HEK293 (cell line): Measurements from ENCODE around the gene PARD3B.

Source experiments
- SP2 ChIP-seq: fragments of 450-650 bp; formaldehyde crosslinking; IDR thresholded peaks from 2 replicates; pipeline ENCODE4 v1.5.1; 2016; ENCODE audit warnings: missing biosample characterization, missing genetic modification characterization
- YY1 ChIP-seq: fragments of 450-650 bp; formaldehyde crosslinking; IDR thresholded peaks from 2 replicates; pipeline ENCODE4 v1.5.1; 2018; ENCODE audit warnings: missing biosample characterization, missing genetic modification characterization
- ZNF274 ChIP-seq, 2 experiments: fragments of 200-500 bp in 1 of 2; fragments of 450-650 bp in 1 of 2; sonication (Bioruptor generic) in 1 of 2; formaldehyde crosslinking in 1 of 2; IDR thresholded peaks; 2 replicates each; pipeline versions ENCODE4 v1.5.1 to v1.6.1; 2014 to 2016; ENCODE audit warnings: borderline replicate concordance in 1 of 2, inconsistent platforms in 1 of 2, low read length in 1 of 2, missing biosample characterization in 1 of 2, missing genetic modification characterization in 1 of 2
- ZNF423 ChIP-seq: fragments of 450-650 bp; formaldehyde crosslinking; IDR thresholded peaks from 2 replicates; pipeline ENCODE4 v1.5.1; 2016; ENCODE audit warnings: missing biosample characterization, missing genetic modification characterization
- ZXDB ChIP-seq: fragments of 450-650 bp; formaldehyde crosslinking; IDR thresholded peaks from 2 replicates; pipeline ENCODE4 v1.5.1; 2016; ENCODE audit warnings: missing biosample characterization, missing genetic modification characterization
- TF ChIP-seq, protein P1 (sequence below): fragments of 450-650 bp; formaldehyde crosslinking; IDR thresholded peaks from 2 replicates; pipeline ENCODE4 v1.5.1; 2016; ENCODE audit warnings: missing biosample characterization, missing genetic modification characterization
- TF ChIP-seq, protein P2 (sequence below): fragments of 450-650 bp; formaldehyde crosslinking; IDR thresholded peaks from 2 replicates; pipeline ENCODE4 v1.5.1; 2016; ENCODE audit warnings: missing biosample characterization, missing genetic modification characterization
- TF ChIP-seq, protein P3 (sequence below): fragments of 450-650 bp; formaldehyde crosslinking; IDR thresholded peaks from 2 replicates; pipeline ENCODE4 v1.5.1; 2016; ENCODE audit warnings: missing biosample characterization, missing genetic modification characterization

DNA sequence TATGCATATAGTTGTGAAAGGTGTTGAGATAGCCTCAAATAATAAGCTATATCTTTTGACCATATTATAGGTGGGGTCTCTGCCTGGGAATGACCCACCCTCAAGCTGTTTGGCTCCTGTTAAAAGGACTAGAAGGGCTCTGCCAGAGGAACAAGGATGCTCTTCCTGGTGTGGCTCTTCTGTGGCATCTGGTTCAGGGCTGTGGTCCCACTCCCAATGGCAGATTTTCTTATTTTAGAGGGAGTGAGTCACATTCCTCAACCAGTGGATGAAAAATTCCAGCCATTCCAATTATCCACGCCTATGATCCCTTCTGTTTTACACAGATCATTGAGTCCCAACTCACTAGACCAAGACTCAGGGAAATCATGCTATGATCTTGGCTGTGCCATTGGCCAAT lies 119.9 kb downstream of the PARD3B start:
- TF ChIP-seq, protein P1, sequence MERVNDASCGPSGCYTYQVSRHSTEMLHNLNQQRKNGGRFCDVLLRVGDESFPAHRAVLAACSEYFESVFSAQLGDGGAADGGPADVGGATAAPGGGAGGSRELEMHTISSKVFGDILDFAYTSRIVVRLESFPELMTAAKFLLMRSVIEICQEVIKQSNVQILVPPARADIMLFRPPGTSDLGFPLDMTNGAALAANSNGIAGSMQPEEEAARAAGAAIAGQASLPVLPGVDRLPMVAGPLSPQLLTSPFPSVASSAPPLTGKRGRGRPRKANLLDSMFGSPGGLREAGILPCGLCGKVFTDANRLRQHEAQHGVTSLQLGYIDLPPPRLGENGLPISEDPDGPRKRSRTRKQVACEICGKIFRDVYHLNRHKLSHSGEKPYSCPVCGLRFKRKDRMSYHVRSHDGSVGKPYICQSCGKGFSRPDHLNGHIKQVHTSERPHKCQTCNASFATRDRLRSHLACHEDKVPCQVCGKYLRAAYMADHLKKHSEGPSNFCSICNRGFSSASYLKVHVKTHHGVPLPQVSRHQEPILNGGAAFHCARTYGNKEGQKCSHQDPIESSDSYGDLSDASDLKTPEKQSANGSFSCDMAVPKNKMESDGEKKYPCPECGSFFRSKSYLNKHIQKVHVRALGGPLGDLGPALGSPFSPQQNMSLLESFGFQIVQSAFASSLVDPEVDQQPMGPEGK: no peak
- TF ChIP-seq, protein P2, sequence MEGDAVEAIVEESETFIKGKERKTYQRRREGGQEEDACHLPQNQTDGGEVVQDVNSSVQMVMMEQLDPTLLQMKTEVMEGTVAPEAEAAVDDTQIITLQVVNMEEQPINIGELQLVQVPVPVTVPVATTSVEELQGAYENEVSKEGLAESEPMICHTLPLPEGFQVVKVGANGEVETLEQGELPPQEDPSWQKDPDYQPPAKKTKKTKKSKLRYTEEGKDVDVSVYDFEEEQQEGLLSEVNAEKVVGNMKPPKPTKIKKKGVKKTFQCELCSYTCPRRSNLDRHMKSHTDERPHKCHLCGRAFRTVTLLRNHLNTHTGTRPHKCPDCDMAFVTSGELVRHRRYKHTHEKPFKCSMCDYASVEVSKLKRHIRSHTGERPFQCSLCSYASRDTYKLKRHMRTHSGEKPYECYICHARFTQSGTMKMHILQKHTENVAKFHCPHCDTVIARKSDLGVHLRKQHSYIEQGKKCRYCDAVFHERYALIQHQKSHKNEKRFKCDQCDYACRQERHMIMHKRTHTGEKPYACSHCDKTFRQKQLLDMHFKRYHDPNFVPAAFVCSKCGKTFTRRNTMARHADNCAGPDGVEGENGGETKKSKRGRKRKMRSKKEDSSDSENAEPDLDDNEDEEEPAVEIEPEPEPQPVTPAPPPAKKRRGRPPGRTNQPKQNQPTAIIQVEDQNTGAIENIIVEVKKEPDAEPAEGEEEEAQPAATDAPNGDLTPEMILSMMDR: no peak
- TF ChIP-seq ZNF423 (no peak), YY1 (no peak), SP2 (tag by site-specific recombination) (no peak), ZXDB (tag by site-specific recombination) (no peak), ZNF274 (IDR thresholded peaks at IDR 0.05; ENCODE audit: low read length) (no peak), ZNF274 (tag by site-specific recombination; IDR thresholded peaks at IDR 0.05; ENCODE audit: borderline replicate concordance) (no peak)
- TF ChIP-seq, protein P3, sequence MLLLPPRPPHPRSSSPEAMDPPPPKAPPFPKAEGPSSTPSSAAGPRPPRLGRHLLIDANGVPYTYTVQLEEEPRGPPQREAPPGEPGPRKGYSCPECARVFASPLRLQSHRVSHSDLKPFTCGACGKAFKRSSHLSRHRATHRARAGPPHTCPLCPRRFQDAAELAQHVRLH (tag by site-specific recombination): no peak
